ENCODE data around the gene TMCO5A. TPM values are rescaled to one million over a fixed set of nuclear protein-coding genes. Genes with fewer than 3 reads are reported as not detected.

The TMCO5A gene
- total RNA-seq, result not detected

DNA sequence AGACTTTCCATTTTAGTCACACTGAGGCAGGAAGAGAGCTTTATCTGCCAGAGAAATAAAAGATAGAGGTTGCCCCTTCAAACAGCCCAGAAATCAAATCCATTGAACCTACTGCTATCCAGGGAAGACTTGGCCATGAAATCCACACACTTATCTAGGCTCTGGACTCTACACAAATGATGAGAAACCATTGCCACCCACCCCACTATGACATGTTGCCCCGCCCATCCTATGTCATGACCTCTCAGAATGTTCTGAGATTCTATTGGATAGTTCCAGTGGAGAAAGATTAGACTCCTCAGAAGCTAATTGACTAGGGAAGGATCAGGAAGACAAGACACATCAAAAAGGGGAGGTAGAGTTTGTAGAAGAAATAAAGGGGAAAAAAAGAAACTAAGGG lies at the start of gene TMCO5A:
TSS of gene TMCO5A (plus strand) at position 301 of the 400 bp plus-strand sequence. CDS start 1,684 bp downstream, outside the sequence.
- no peaks in the 10 kb centered on the region for H3K9me3 Mint-ChIP-seq
- H3K27ac Mint-ChIP-seq, result no peak within 1 kb of the TSS
- no peaks in the 10 kb centered on the region for H3K4me1 Mint-ChIP-seq
- POLR2A ChIA-PET, result no interaction called here
- H3K27me3 Mint-ChIP-seq, result no peaks in the 10 kb centered on the region
- H3K4me3 Mint-ChIP-seq, result no peak within 1 kb of the TSS
- no peaks in the 10 kb centered on the region for H3K36me3 Mint-ChIP-seq (ENCODE audit: low read depth)
- CTCF ChIA-PET, result no interaction called here
- DNase-seq, result no peak

- POLR2A ChIA-PET, result no interaction called here
- no peaks in the 10 kb centered on the region for H3K36me3 Mint-ChIP-seq (ENCODE audit: low read depth)
- H3K27me3 Mint-ChIP-seq, result peaks cover 3% of the 10 kb centered on the region
- no peaks in the 10 kb centered on the region for H3K4me1 Mint-ChIP-seq
- H3K27ac Mint-ChIP-seq, result no peak overlapping the region
- CTCF ChIA-PET, result no interaction called here
- no peaks in the 10 kb centered on the region for H3K9me3 Mint-ChIP-seq
- no peak overlapping the region for H3K4me3 Mint-ChIP-seq
- DNase-seq, result no peak
Measured at GRCh38 chr15:37885651-37886050, 48.8 kb upstream of the TMCO5A start.

DNA sequence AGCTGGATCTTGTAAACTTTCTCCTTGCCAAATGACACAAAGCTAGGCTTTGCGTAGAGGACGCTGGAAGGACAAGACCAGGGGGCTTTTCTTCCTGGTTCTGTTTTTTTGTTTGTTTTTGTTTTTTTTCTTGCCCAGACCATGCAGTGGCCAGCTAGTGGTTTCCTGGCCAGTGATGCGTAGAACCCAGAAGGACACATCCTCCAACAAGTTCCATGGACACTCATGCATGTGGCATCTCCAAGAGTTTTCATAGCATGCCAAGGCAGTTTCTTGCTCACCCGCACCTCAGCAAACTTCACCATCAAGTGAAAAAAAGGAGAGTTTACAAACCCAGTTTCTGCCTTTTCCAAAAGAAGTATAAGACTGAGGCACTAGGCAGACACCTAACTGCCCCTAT lies 46.1 kb upstream of the TMCO5A start:
- no peaks in the 10 kb centered on the region for H3K36me3 Mint-ChIP-seq (ENCODE audit: low read depth)

GRCh38 chr15:37891766-37892368 lies 42.6 kb upstream of the TMCO5A start:
- H3K36me3 Mint-ChIP-seq (ENCODE audit: low read depth), result no peaks in the 10 kb centered on the region
- peaks cover 4% of the 10 kb centered on the region for H3K27me3 Mint-ChIP-seq
- no peaks in the 10 kb centered on the region for H3K9me3 Mint-ChIP-seq
- POLR2A ChIA-PET, result no interaction called here
- CTCF ChIA-PET, result interaction anchor here (1.3 kb wide), 1 partner anchor 10 kb away, joined by 5 read pairs; no protein-coding TSS in a partner anchor
- H3K27ac Mint-ChIP-seq, result no peak overlapping the region
- no peak for DNase-seq
- H3K4me1 Mint-ChIP-seq, result no peaks in the 10 kb centered on the region
- H3K4me3 Mint-ChIP-seq, result no peak overlapping the region

More for the DNA sequence above, 46.1 kb upstream of the TMCO5A start:
- Mint-ChIP-seq H3K4me1 (no peaks in the 10 kb centered on the region), H3K27ac (no peak overlapping the region), H3K4me3 (no peak overlapping the region), H3K27me3 (peaks cover 5% of the 10 kb centered on the region), H3K9me3 (no peaks in the 10 kb centered on the region)
- ChIA-PET POLR2A (no interaction called here), CTCF (no interaction called here)
- no peak for DNase-seq

GRCh38 chr15:37893309-37893708 lies 41.1 kb upstream of the TMCO5A start:
- ChIA-PET CTCF (no interaction called here), POLR2A (no interaction called here)
- Mint-ChIP-seq H3K9me3 (no peaks in the 10 kb centered on the region), H3K27ac (no peak overlapping the region), H3K36me3 (ENCODE audit: low read depth) (no peaks in the 10 kb centered on the region), H3K27me3 (peaks cover 8% of the 10 kb centered on the region), H3K4me1 (no peaks in the 10 kb centered on the region), H3K4me3 (no peak overlapping the region)
- DNase-seq, result no peak

GRCh38 chr15:37898362-37898761 lies 36.1 kb upstream of the TMCO5A start:
- H3K27ac Mint-ChIP-seq, result no peak overlapping the region
- H3K9me3 Mint-ChIP-seq, result no peaks in the 10 kb centered on the region
- no peak for DNase-seq
- H3K4me1 Mint-ChIP-seq, result no peaks in the 10 kb centered on the region
- peaks cover 6% of the 10 kb centered on the region for H3K27me3 Mint-ChIP-seq
- CTCF ChIA-PET, result no interaction called here
- no peaks in the 10 kb centered on the region for H3K36me3 Mint-ChIP-seq (ENCODE audit: low read depth)
- POLR2A ChIA-PET, result no interaction called here
- no peak overlapping the region for H3K4me3 Mint-ChIP-seq

- Mint-ChIP-seq H3K27ac (no peak overlapping the region), H3K4me3 (no peak overlapping the region)
Measured at GRCh38 chr15:37900326-37901221, 33.9 kb upstream of the TMCO5A start.

GRCh38 chr15:37902126-37902525 lies 32.3 kb upstream of the TMCO5A start:
- H3K9me3 Mint-ChIP-seq, result no peaks in the 10 kb centered on the region
- peaks cover 4% of the 10 kb centered on the region for H3K27me3 Mint-ChIP-seq
- DNase-seq, result no peak
- no peaks in the 10 kb centered on the region for H3K4me1 Mint-ChIP-seq
- CTCF ChIA-PET, result interaction anchor here (1.7 kb wide), 1 partner anchor 11 kb away, joined by 5 read pairs; no protein-coding TSS in a partner anchor
- H3K4me3 Mint-ChIP-seq, result no peak overlapping the region
- no peak overlapping the region for H3K27ac Mint-ChIP-seq
- no peaks in the 10 kb centered on the region for H3K36me3 Mint-ChIP-seq (ENCODE audit: low read depth)
- POLR2A ChIA-PET, result no interaction called here

More at GRCh38 chr15:37900326-37901221, 33.9 kb upstream of the TMCO5A start:
- ChIA-PET CTCF (interaction anchor here (0.6 kb wide), 1 partner anchor 1228 kb away, joined by 5 read pairs; no protein-coding TSS in a partner anchor), POLR2A (no interaction called here)
- Mint-ChIP-seq H3K27me3 (peaks cover 6% of the 10 kb centered on the region), H3K4me1 (no peaks in the 10 kb centered on the region), H3K36me3 (ENCODE audit: low read depth) (no peaks in the 10 kb centered on the region), H3K9me3 (no peaks in the 10 kb centered on the region)
- DNase-seq, result no peak

DNA sequence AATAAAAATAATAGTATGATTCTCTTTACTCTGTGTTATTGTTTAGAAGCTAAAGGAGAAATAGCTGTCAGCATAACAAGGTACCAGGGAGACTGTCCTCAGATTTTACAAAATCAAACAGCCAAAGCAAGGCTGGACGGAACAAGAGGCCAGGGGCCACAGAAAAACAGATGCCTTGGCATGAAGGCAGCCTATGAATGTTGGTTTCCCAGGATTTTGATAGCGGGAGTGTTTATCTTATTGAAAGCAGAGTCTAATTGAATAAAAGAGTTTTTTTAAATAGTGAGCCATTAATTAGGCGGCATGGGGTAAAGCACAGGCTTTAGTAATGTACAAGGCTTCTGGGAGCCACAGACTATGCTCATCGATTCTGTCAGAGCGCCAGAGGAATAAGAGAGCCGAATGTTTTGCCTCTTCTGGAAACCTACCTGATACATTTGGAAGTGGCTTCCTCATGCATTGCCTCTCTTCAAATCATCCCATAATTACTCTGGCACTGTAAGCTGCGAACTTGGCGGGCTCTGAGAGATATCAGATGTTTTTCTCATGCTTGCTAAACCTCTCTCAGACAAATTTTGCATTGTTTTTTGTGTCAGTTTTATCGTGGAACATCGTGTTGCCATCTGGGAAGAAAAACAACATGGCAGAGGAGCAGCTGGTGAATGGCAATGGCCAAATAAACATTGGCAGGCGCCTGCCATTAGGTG lies 30.4 kb upstream of the TMCO5A start:
- Mint-ChIP-seq H3K27me3 (no peaks in the 10 kb centered on the region), H3K27ac (no peak overlapping the region), H3K4me3 (no peak overlapping the region), H3K36me3 (ENCODE audit: low read depth) (no peaks in the 10 kb centered on the region), H3K4me1 (no peaks in the 10 kb centered on the region), H3K9me3 (no peaks in the 10 kb centered on the region)
- CTCF ChIA-PET, result no interaction called here
- DNase-seq, result no peak
- POLR2A ChIA-PET, result no interaction called here

- Mint-ChIP-seq H3K27ac (no peak overlapping the region), H3K4me3 (no peak overlapping the region), H3K36me3 (ENCODE audit: low read depth) (no peaks in the 10 kb centered on the region), H3K27me3 (no peaks in the 10 kb centered on the region), H3K4me1 (no peaks in the 10 kb centered on the region), H3K9me3 (no peaks in the 10 kb centered on the region)
- ChIA-PET POLR2A (no interaction called here), CTCF (no interaction called here)
- DNase-seq, result no peak
Measured at GRCh38 chr15:37907136-37907535, 27.3 kb upstream of the TMCO5A start.

- Mint-ChIP-seq H3K9me3 (no peaks in the 10 kb centered on the region), H3K36me3 (ENCODE audit: low read depth) (no peaks in the 10 kb centered on the region), H3K4me3 (no peak overlapping the region), H3K27ac (no peak overlapping the region), H3K4me1 (no peaks in the 10 kb centered on the region), H3K27me3 (no peaks in the 10 kb centered on the region)
- ChIA-PET POLR2A (no interaction called here), CTCF (no interaction called here)
- DNase-seq, result no peak
Measured at GRCh38 chr15:37921527-37922385, 12.7 kb upstream of the TMCO5A start.

DNA sequence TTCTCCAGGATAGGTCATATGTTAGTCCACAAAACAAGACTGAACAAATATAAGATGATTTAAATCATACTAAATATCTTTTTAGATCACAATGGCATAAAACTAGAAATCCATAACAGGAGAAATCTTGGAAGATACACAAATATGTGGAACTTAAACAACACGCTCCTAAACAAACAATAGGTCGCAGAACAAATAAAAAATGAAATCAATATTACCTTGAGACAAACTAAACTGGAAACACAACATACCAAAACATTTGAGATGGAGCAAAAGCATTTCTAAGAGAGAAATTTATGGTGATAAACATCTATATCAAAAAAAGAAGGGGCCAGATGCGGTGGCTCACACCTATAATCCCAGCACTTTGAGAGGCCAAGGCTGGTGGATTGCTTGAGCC lies 8.3 kb upstream of the TMCO5A start:
- no peaks in the 10 kb centered on the region for H3K4me1 Mint-ChIP-seq
- DNase-seq, result no peak
- no peaks in the 10 kb centered on the region for H3K27me3 Mint-ChIP-seq
- H3K36me3 Mint-ChIP-seq (ENCODE audit: low read depth), result no peaks in the 10 kb centered on the region
- no peak overlapping the region for H3K27ac Mint-ChIP-seq
- ChIA-PET POLR2A (no interaction called here), CTCF (no interaction called here)
- H3K4me3 Mint-ChIP-seq, result no peak overlapping the region
- no peaks in the 10 kb centered on the region for H3K9me3 Mint-ChIP-seq
